ENCODE results near the gene PPP4R4. TPM values are rescaled to one million over a fixed set of nuclear protein-coding genes. Genes with fewer than 3 reads are reported as not detected.

PPP4R4 gene
- total RNA-seq, 3 donors from 2014 or later (not counting 1 experiment from before 2014, with no cell fraction given) = 0.52 to 0.58 TPM; not detected in 1

GRCh38 chr14:94126419-94126677 lies 47.8 kb upstream of the PPP4R4 start:
- intact Hi-C loops (cut with micrococcal nuclease) = no loop called here
- Histone ChIP-seq H3K4me3 (ENCODE audit: low read length) (no peak overlapping the region), H3K36me3 (ENCODE audit: control insufficient read depth, insufficient read depth, low read length) (no peaks in the 10 kb centered on the region), H3K4me1 (ENCODE audit: control insufficient read depth, insufficient read depth, low read length) (peaks cover 14% of the 10 kb centered on the region), H3K27me3 (ENCODE audit: control insufficient read depth, insufficient read depth, low read length) (no peaks in the 10 kb centered on the region), H3K27ac (ENCODE audit: low read length) (no peak overlapping the region), H3K9me3 (ENCODE audit: control insufficient read depth, insufficient read depth, low read length) (no peaks in the 10 kb centered on the region)
- no peaks in the 10 kb centered on the region for H3K9me3 Mint-ChIP-seq
- no peaks in the 10 kb centered on the region for H3K36me3 Mint-ChIP-seq
- ATAC-seq = no peak
- 96% methylated on average over 1 of the region's 1 CpG for WGBS (ENCODE audit: insufficient coverage)
- no peak for TF ChIP-seq CTCF (IDR thresholded peaks at IDR 0.05)
- no peak overlapping the region for H3K4me3 Mint-ChIP-seq
- H3K27ac Mint-ChIP-seq = peak overlapping the region in 1 of 2 donors; percentile 44
- H3K4me1 Mint-ChIP-seq = peaks cover 21 to 22% of the 10 kb centered on the region in 2 donors
- peaks cover 3 to 10% of the 10 kb centered on the region in 2 donors for H3K27me3 Mint-ChIP-seq (ENCODE audit: low read depth in 2 of 2)
- no peak for DNase-seq

- no peak for DNase-seq
- Mint-ChIP-seq H3K36me3 (no peaks in the 10 kb centered on the region), H3K27me3 (ENCODE audit: low read depth in 2 of 2) (peaks cover 3 to 7% of the 10 kb centered on the region in 2 donors), H3K4me3 (no peak overlapping the region), H3K9me3 (no peaks in the 10 kb centered on the region), H3K27ac (peak overlapping the region in 1 of 2 donors; percentile 44), H3K4me1 (peaks cover 21 to 22% of the 10 kb centered on the region in 2 donors)
- no peak for TF ChIP-seq CTCF (IDR thresholded peaks at IDR 0.05)
- Histone ChIP-seq H3K27ac (ENCODE audit: low read length) (no peak overlapping the region), H3K27me3 (ENCODE audit: control insufficient read depth, insufficient read depth, low read length) (no peaks in the 10 kb centered on the region), H3K9me3 (ENCODE audit: control insufficient read depth, insufficient read depth, low read length) (no peaks in the 10 kb centered on the region), H3K36me3 (ENCODE audit: control insufficient read depth, insufficient read depth, low read length) (no peaks in the 10 kb centered on the region), H3K4me3 (ENCODE audit: low read length) (no peak overlapping the region), H3K4me1 (ENCODE audit: control insufficient read depth, insufficient read depth, low read length) (peaks cover 14% of the 10 kb centered on the region)
- intact Hi-C loops (cut with micrococcal nuclease) = no loop called here
- 94% methylated on average over 5 of the region's 5 CpGs for WGBS (ENCODE audit: insufficient coverage)
- ATAC-seq = no peak
These were observed 47.3 kb upstream of the PPP4R4 start for GRCh38 chr14:94126800-94127199.

- no peak for TF ChIP-seq CTCF (IDR thresholded peaks at IDR 0.05)
- Histone ChIP-seq H3K4me3 (ENCODE audit: low read length) (no peak overlapping the region), H3K27me3 (ENCODE audit: control insufficient read depth, insufficient read depth, low read length) (no peaks in the 10 kb centered on the region), H3K27ac (ENCODE audit: low read length) (no peak overlapping the region), H3K4me1 (ENCODE audit: control insufficient read depth, insufficient read depth, low read length) (peaks cover 14% of the 10 kb centered on the region), H3K9me3 (ENCODE audit: control insufficient read depth, insufficient read depth, low read length) (no peaks in the 10 kb centered on the region), H3K36me3 (ENCODE audit: control insufficient read depth, insufficient read depth, low read length) (no peaks in the 10 kb centered on the region)
- Mint-ChIP-seq H3K27ac (peak overlapping the region in 1 of 2 donors; percentile 91), H3K4me3 (no peak overlapping the region), H3K36me3 (no peaks in the 10 kb centered on the region), H3K4me1 (peaks cover 21 to 22% of the 10 kb centered on the region in 2 donors), H3K9me3 (no peaks in the 10 kb centered on the region), H3K27me3 (ENCODE audit: low read depth in 2 of 2) (peaks cover 2 to 5% of the 10 kb centered on the region in 2 donors)
- ATAC-seq (no peak), DNase-seq (no peak)
- intact Hi-C loops (cut with micrococcal nuclease) = no loop called here
- 98% methylated on average over 6 of the region's 6 CpGs for WGBS (ENCODE audit: insufficient coverage)
These were observed 46.8 kb upstream of the PPP4R4 start for GRCh38 chr14:94127330-94127729.

GRCh38 chr14:94128216-94128839 lies 45.8 kb upstream of the PPP4R4 start:
- Mint-ChIP-seq H3K27ac (peak overlapping the region; percentile 76 to 91), H3K4me1 (peaks cover 21 to 22% of the 10 kb centered on the region in 2 donors), H3K36me3 (no peaks in the 10 kb centered on the region), H3K9me3 (no peaks in the 10 kb centered on the region), H3K27me3 (ENCODE audit: low read depth in 2 of 2) (peaks cover 4 to 7% of the 10 kb centered on the region in 2 donors), H3K4me3 (peak overlapping the region; percentile 91)
- DNase-seq (no peak), ATAC-seq (no peak)
- TF ChIP-seq CTCF (IDR thresholded peaks at IDR 0.05) = no peak
- Histone ChIP-seq H3K9me3 (ENCODE audit: control insufficient read depth, insufficient read depth, low read length) (no peaks in the 10 kb centered on the region), H3K27me3 (ENCODE audit: control insufficient read depth, insufficient read depth, low read length) (no peaks in the 10 kb centered on the region), H3K4me3 (ENCODE audit: low read length) (no peak overlapping the region), H3K4me1 (ENCODE audit: control insufficient read depth, insufficient read depth, low read length) (peaks cover 14% of the 10 kb centered on the region), H3K27ac (ENCODE audit: low read length) (peak overlapping the region; percentile 49), H3K36me3 (ENCODE audit: control insufficient read depth, insufficient read depth, low read length) (no peaks in the 10 kb centered on the region)
- WGBS (ENCODE audit: insufficient coverage) = 93% methylated on average over 14 of the region's 14 CpGs
- intact Hi-C loops (cut with micrococcal nuclease) = no loop called here
